ENCODE measurements around the gene GALNTL6.

GALNTL6 gene

GRCh38 chr4:172124656-172125308 is 311.6 kb downstream of the GALNTL6 start:
- DNase-seq (ENCODE audit: low spot score): no peak

GRCh38 chr4:172125443-172125842 is 312.2 kb downstream of the GALNTL6 start:
- no peak for DNase-seq (ENCODE audit: low spot score)

GRCh38 chr4:172127168-172127567 is 314.0 kb downstream of the GALNTL6 start:
- no peak for DNase-seq (ENCODE audit: low spot score)

- DNase-seq (ENCODE audit: low spot score): no peak
These were observed 316.4 kb downstream of the GALNTL6 start for GRCh38 chr4:172129593-172129992.

- DNase-seq (ENCODE audit: low spot score): no peak
These were observed 321.3 kb downstream of the GALNTL6 start for GRCh38 chr4:172134521-172134920.

- DNase-seq (ENCODE audit: low spot score): no peak
These were observed 327.8 kb downstream of the GALNTL6 start for GRCh38 chr4:172141025-172141424.

- DNase-seq (ENCODE audit: low spot score): no peak
These were observed 329.1 kb downstream of the GALNTL6 start for GRCh38 chr4:172142281-172142741.

GRCh38 chr4:172143605-172144314 is 330.6 kb downstream of the GALNTL6 start:
- no peak for DNase-seq (ENCODE audit: low spot score)

- DNase-seq (ENCODE audit: low spot score): no peak
These were observed 334.5 kb downstream of the GALNTL6 start for GRCh38 chr4:172147687-172148086.

- DNase-seq (ENCODE audit: low spot score): no peak
These were observed 336.1 kb downstream of the GALNTL6 start for GRCh38 chr4:172149329-172149728.

- no peak for DNase-seq (ENCODE audit: low spot score)
These were observed 339.1 kb downstream of the GALNTL6 start for GRCh38 chr4:172152284-172152683.

- DNase-seq (ENCODE audit: low spot score): no peak
These were observed 340.5 kb downstream of the GALNTL6 start for GRCh38 chr4:172153719-172154118.

GRCh38 chr4:172155838-172156345 is 342.7 kb downstream of the GALNTL6 start:
- no peak for DNase-seq (ENCODE audit: low spot score)

GRCh38 chr4:172157946-172158345 is 344.7 kb downstream of the GALNTL6 start:
- DNase-seq (ENCODE audit: low spot score): no peak

- DNase-seq (ENCODE audit: low spot score): no peak
These were observed 350.0 kb downstream of the GALNTL6 start for GRCh38 chr4:172163215-172163614.

- no peak for DNase-seq (ENCODE audit: low spot score)
These were observed 355.7 kb downstream of the GALNTL6 start for GRCh38 chr4:172168888-172169287.

GRCh38 chr4:172169871-172170270 is 356.7 kb downstream of the GALNTL6 start:
- DNase-seq (ENCODE audit: low spot score): no peak

- DNase-seq (ENCODE audit: low spot score): no peak
These were observed 360.0 kb downstream of the GALNTL6 start for GRCh38 chr4:172173206-172173605.

GRCh38 chr4:172177382-172177781 is 364.2 kb downstream of the GALNTL6 start:
- DNase-seq (ENCODE audit: low spot score): no peak

- DNase-seq (ENCODE audit: low spot score): no peak
These were observed 375.2 kb downstream of the GALNTL6 start for GRCh38 chr4:172188248-172188988.

- DNase-seq (ENCODE audit: low spot score): no peak
These were observed 389.4 kb downstream of the GALNTL6 start for GRCh38 chr4:172202480-172203076.

GRCh38 chr4:172207258-172207657 is 394.1 kb downstream of the GALNTL6 start:
- DNase-seq (ENCODE audit: low spot score): no peak

All from CD4-positive, alpha-beta T cell treated with Interleukin-2 at 100 ng/mL for 4 hours (primary cell).